ENCODE results near the gene STXBP6.

DNA sequence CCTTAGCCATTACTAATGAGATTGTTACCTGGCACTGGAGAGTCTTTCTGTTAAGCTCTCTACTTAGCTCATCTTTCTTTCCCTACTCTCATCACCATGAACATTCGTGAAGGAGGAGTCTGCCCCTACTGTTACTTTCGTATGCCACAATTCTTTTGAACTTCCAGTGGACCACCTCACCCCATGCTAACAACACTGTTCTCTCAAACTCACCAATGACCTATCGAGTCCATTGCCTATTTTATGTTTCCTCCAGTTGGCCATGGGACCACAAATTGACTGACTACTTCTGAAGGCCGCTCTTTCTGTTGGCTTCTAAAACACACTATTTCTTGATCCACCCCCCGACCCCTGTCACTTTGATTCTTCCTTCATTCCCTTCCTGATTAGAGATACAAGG is 223.6 kb downstream of the STXBP6 start:
- no peak for TF ChIP-seq CTCF (IDR thresholded peaks at IDR 0.05)
- no peak for TF ChIP-seq POLR2A (IDR thresholded peaks at IDR 0.05)
